Measurements from ENCODE around the gene TMEM87A.

GRCh38 chr15:42166225-42166940 is 106.8 kb downstream of the TMEM87A start:
- TF ChIP-seq CTCF (IDR thresholded peaks at IDR 0.05): no peak
- TF ChIP-seq POLR2A (IDR thresholded peaks at IDR 0.05): no peak

Data from vagina (tissue), 2 donors.